Left lung (tissue), 10 donors: ENCODE results near the gene ASMTL. TPM values are rescaled to one million over a fixed set of nuclear protein-coding genes. Genes with fewer than 3 reads are reported as not detected.

ENCODE experiments used
- ATAC-seq: fragments of 200-7000 bp; cut with Tn5 transposase; one replicate; pipeline ENCODE4 v1.9.1; 2020; ENCODE audit warnings: moderate library complexity
- DNase-seq, 4 donors: peaks; one replicate each; pipeline ENCODE4 v3.0.0-alpha.2; 2013 to 2020
- H3K27ac ChIP-seq, 2 donors: fragments of 200-600 bp; sonication (generic) in 1 of 2; one replicate each; pipeline versions ENCODE4 v1.5.0 to v1.8.0; 2020 to 2021
- H3K27me3 ChIP-seq, 2 donors: fragments of 200-600 bp; sonication (generic) in 1 of 2; one replicate each; pipeline versions ENCODE4 v1.5.0 to v1.8.0; 2020 to 2021
- H3K36me3 ChIP-seq, 2 donors: fragments of 200-600 bp; sonication (generic) in 1 of 2; one replicate each; pipeline versions ENCODE4 v1.5.0 to v1.8.0; 2020 to 2021
- H3K4me1 ChIP-seq, 2 donors: fragments of 200-600 bp; one replicate each; pipeline ENCODE4 v1.8.0; 2021
- H3K4me3 ChIP-seq, 2 donors: fragments of 200-600 bp; sonication (generic) in 1 of 2; one replicate each; pipeline versions ENCODE4 v1.5.0 to v1.8.0; 2020 to 2021; ENCODE audit warnings: mild to moderate bottlenecking in 1 of 2
- H3K9me3 ChIP-seq, 2 donors: fragments of 200-600 bp; sonication (generic) in 1 of 2; one replicate each; pipeline versions ENCODE4 v1.5.0 to v1.8.0; 2020 to 2021
- intact Hi-C, 2 donors: fragments of 100-400 bp; cut with DNase I; formaldehyde crosslinking; loops; one replicate each; pipeline versions ENCODE4 v1.11.2 to v1.14.2; 2022
- polyA plus RNA-seq, 6 donors: library from polyadenylated mRNA; unstranded; fragments of 120-200 nt; gene quantifications; one replicate each; pipeline ENCODE4 v1.2.1, GENCODE V29; 2013; ENCODE audit not compliant: insufficient read length in 6 of 6
- total RNA-seq, 2 donors: library from RNA; stranded (reverse); fragmentation: NEBNext Ultra II Directional; extraction: Animal tissue kit (Norgen Biotek cat#: 25700); gene quantifications; one replicate each; pipeline ENCODE4 v1.2.1, GENCODE V29; 2021
- TF ChIP-seq, protein P1 (sequence below), 2 donors: fragments of 200-600 bp; sonication (generic) in 1 of 2; IDR thresholded peaks; one replicate each; pipeline versions ENCODE4 v1.5.0 to v1.8.0; 2021; ENCODE audit warnings: antibody characterized with exemption in 2 of 2
- donor health status: DM: no; HTN: yes; CAD: no.
- donor health status: DM: no; HTN: no; CAD: no.

Gene ASMTL
- total and polyA plus RNA-seq, 8 donors = 18.6 to 32.0 (median 24.8) TPM

DNA sequence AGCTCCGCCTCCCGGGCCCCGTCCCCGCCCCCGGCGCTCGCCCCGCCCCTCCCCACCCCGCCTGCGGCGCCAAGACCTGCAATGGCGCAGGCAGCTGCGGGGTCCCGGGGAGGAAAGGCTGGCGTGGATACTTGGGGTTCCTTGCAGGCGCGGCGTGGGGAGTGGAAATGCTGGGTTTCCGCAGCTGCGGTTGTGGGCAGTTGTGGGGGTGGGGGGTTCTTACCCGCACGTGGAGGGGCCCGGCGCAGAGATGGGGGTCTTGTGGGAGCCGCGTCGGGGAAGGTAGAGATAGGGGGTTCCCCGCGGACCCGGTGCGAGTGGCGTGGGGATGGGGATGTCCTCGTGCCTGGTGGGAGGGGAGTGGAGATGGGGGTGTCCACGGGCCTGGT, 680 bp upstream of the ASMTL start:
- ATAC-seq (peak; percentile 4), DNase-seq (no peak)
- H3K9me3 ChIP-seq = peaks cover 0 to 3% of the 10 kb centered on the region in 2 donors
- H3K27me3 ChIP-seq = no peaks in the 10 kb centered on the region
- peaks cover 0 to 12% of the 10 kb centered on the region in 2 donors for H3K4me1 ChIP-seq
- TF ChIP-seq, protein P1, sequence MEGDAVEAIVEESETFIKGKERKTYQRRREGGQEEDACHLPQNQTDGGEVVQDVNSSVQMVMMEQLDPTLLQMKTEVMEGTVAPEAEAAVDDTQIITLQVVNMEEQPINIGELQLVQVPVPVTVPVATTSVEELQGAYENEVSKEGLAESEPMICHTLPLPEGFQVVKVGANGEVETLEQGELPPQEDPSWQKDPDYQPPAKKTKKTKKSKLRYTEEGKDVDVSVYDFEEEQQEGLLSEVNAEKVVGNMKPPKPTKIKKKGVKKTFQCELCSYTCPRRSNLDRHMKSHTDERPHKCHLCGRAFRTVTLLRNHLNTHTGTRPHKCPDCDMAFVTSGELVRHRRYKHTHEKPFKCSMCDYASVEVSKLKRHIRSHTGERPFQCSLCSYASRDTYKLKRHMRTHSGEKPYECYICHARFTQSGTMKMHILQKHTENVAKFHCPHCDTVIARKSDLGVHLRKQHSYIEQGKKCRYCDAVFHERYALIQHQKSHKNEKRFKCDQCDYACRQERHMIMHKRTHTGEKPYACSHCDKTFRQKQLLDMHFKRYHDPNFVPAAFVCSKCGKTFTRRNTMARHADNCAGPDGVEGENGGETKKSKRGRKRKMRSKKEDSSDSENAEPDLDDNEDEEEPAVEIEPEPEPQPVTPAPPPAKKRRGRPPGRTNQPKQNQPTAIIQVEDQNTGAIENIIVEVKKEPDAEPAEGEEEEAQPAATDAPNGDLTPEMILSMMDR (IDR thresholded peaks at IDR 0.05) = no peak
- H3K27ac ChIP-seq = peak overlapping the region in 1 of 2 donors; percentile 86
- intact Hi-C loops = loop anchor here in 1 of 2 donors (10.0 kb wide), 1 partner anchor 121 kb away; no protein-coding TSS in a partner anchor
- H3K36me3 ChIP-seq = no peaks in the 10 kb centered on the region
- peak overlapping the region; percentile 42 to 61 for H3K4me3 ChIP-seq

DNA sequence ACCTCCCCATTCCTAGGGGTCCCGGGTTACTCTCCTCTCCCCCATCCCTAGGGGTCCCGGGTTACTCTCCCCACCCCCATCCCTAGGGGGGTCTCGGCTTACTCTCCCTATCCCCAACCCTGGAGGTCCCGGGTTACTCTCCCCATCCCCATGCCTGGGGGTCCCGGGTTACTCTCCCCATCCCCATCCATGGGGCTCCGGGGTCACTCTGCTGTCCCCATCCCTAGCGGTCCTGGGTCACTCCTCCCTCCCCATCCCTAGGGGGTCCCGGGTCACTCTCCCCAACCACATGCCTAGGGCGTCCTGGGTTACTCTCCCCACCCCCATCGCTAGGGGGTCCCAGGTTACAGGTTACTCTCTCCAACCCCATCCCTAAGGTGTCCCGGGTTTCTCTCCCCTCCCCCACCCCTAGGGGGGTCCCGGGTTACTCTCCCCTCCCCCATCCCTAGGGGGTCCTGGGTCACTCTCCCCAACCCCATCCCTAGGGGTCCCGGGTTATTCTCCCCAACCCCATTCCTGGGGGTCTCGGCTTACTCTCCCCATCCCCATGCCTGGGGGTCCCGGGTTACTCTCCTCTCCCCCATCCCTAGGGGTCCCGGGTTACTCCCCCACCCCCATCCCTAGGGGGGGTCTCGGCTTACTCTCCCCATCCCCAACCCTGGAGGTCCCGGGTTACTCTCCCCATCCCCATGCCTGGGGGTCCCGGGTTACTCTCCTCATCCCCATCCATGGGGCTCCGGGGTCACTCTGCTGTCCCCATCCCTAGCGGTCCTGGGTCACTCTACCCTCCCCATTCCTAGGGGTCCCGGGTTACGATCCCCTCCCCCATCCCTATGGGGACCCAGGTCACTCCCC, 821 bp downstream of the ASMTL start:
- peak overlapping the region in 1 of 2 donors; percentile 81 for H3K27ac ChIP-seq
- TF ChIP-seq, protein P1 (IDR thresholded peaks at IDR 0.05) = no peak
- peak overlapping the region; percentile 61 for H3K4me3 ChIP-seq
- H3K36me3 ChIP-seq = no peaks in the 10 kb centered on the region
- DNase-seq = peak in 1 of 4 donors; percentile 44
- intact Hi-C loops = loop anchor here in 1 of 2 donors (10.0 kb wide), 1 partner anchor 123 kb away; no protein-coding TSS in a partner anchor
- no peak for ATAC-seq
- H3K9me3 ChIP-seq = peaks cover 0 to 4% of the 10 kb centered on the region in 2 donors
- H3K27me3 ChIP-seq = no peaks in the 10 kb centered on the region
- H3K4me1 ChIP-seq = peaks cover 0 to 12% of the 10 kb centered on the region in 2 donors

DNA sequence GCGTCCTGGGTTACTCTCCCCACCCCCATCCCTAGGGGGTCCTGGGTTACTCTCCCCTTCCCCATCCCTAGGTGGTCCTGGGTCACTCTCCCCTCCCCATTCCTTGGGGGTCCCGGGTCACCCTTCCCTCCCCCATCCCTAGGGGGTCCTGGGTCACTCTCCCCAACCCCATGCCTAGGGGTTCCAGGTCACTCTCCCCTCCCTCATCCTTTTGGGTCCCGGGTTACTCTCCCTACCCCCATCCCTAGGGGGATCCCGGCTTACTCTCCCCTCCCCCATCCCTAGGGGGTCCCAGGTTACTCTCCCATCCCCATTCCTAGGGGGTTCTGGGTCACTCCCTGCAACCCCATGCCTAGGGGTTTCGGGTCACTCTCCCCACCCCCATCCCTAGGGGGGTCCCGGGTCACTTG, 1.5 kb downstream of the ASMTL start:
- Histone ChIP-seq H3K27me3 (no peaks in the 10 kb centered on the region), H3K36me3 (no peaks in the 10 kb centered on the region), H3K27ac (no peak overlapping the region), H3K9me3 (peaks cover 0 to 4% of the 10 kb centered on the region in 2 donors), H3K4me3 (peak overlapping the region in 1 of 2 donors; percentile 61), H3K4me1 (peaks cover 0 to 12% of the 10 kb centered on the region in 2 donors)
- ATAC-seq (no peak), DNase-seq (peak in 1 of 4 donors; percentile 40)
- intact Hi-C loops = loop anchor here in 1 of 2 donors (10.0 kb wide), 1 partner anchor 124 kb away; no protein-coding TSS in a partner anchor
- TF ChIP-seq, protein P1 (IDR thresholded peaks at IDR 0.05) = no peak

DNA sequence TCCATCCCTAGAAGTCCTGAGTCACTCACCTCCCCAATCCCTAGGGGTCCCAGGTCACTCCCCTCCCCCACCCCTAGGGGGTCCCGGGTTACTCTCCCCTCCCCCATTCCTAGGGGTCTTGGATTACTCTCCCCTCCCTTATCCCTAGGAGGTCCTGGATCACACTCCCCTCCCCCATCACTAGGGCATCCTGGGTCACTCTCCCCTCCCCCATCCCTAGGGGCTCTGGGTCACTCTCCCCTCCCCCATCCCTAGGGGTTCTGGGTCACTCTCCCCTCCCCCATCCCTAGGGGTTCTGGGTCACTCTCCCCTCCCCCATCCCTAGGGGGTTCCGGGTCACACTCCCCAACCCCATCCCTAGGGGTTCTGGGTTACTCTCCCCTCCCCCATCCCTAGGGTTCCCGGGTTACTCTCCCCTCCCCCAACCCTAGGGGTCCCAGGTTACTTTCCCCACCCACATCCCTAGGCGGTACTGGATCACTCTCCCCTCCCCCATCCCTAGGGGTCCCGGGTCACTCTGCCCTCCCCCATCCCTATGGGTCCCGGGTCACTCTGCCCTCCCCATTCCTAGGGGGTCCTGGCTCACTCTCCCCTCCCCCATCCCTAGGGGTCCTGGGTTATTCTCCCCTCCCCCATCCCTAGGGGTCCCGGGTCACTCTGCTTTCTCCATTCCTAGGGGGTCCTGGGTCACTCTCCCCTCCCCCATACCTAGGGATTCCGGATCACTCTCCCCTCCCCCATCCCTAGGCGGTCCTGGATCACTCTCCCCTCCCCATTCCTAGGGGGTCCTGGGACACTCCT, 2.1 kb downstream of the ASMTL start:
- Histone ChIP-seq H3K36me3 (no peaks in the 10 kb centered on the region), H3K27me3 (no peaks in the 10 kb centered on the region), H3K4me3 (no peak overlapping the region), H3K27ac (no peak overlapping the region), H3K9me3 (peaks cover 0 to 4% of the 10 kb centered on the region in 2 donors), H3K4me1 (peaks cover 0 to 12% of the 10 kb centered on the region in 2 donors)
- intact Hi-C loops = loop anchor here in 1 of 2 donors (10.0 kb wide), 1 partner anchor 124 kb away; no protein-coding TSS in a partner anchor
- no peak for ATAC-seq
- DNase-seq = peak in 1 of 4 donors; percentile 32
- TF ChIP-seq, protein P1 (IDR thresholded peaks at IDR 0.05) = no peak
